Transverse colon (tissue), 4 donors: ENCODE measurements around the gene JUP. TPM values are rescaled to one million over a fixed set of nuclear protein-coding genes. Genes with fewer than 3 reads are reported as not detected.

Experiments
- DNase-seq: peaks from one replicate; pipeline ENCODE4 v3.0.0-alpha.2; 2019
- H3K27ac ChIP-seq, 4 donors: fragments of 200-600 bp; sonication (generic); 2 replicates each; pipeline ENCODE4 v1.5.1; 2016 to 2018; ENCODE audit warnings: inconsistent platforms in 4 of 4
- H3K27me3 ChIP-seq: fragments of 200-600 bp; sonication (generic); 2 replicates; pipeline ENCODE4 v1.5.1; 2017; ENCODE audit warnings: inconsistent platforms
- H3K36me3 ChIP-seq, 4 donors: fragments of 200-600 bp; sonication (generic); 2 replicates each; pipeline ENCODE4 v1.5.1; 2017 to 2019; ENCODE audit warnings: inconsistent platforms in 4 of 4
- H3K4me1 ChIP-seq, 4 donors: fragments of 200-600 bp; sonication (generic); 2 replicates each; pipeline ENCODE4 v1.5.1; 2017 to 2020; ENCODE audit warnings: inconsistent platforms in 4 of 4
- H3K4me3 ChIP-seq, 4 donors: fragments of 200-600 bp; sonication (generic); 1 replicate in 1 of 4; 2 replicates in 3 of 4; pipeline versions ENCODE4 v1.5.1 to v1.6.1; 2017 to 2019; ENCODE audit warnings: inconsistent platforms in 4 of 4
- H3K9me3 ChIP-seq, 2 donors: fragments of 200-600 bp; sonication (generic); 2 replicates each; pipeline ENCODE4 v1.5.1; 2017 to 2019; ENCODE audit warnings: inconsistent platforms in 2 of 2
- EP300 ChIP-seq: sonication (generic); formaldehyde crosslinking; IDR thresholded peaks from one replicate; pipeline ENCODE4 v1.6.1; 2017; ENCODE audit warnings: antibody characterized with exemption, low read depth
- POLR2A ChIP-seq: fragments of 450-650 bp; IDR thresholded peaks from one replicate; pipeline ENCODE4 v1.6.1; 2016; ENCODE audit warnings: antibody characterized with exemption, mild to moderate bottlenecking, moderate library complexity
- POLR2AphosphoS5 ChIP-seq, 3 donors: sonication (generic); formaldehyde crosslinking; IDR thresholded peaks; one replicate each; pipeline ENCODE4 v1.6.1; 2016; ENCODE audit warnings: antibody characterized with exemption in 3 of 3
- WGBS, 2 donors: methylation state at CpG; one replicate each; pipeline ENCODE4 v1.1.5; 2018; ENCODE audit warnings: low coverage in 1 of 2; 5-methylcytosine and 5-hydroxymethylcytosine counted together
- in situ Hi-C, 4 donors: fragments of 200-750 bp; cut with MboI; loops; one replicate each; pipeline versions ENCODE4 v1.15.0 to v1.15.1; 2017; ENCODE audit warnings: low sequenced_read_pairs in 3 of 4, low pct_ligation_motif_present in 1 of 4, low pct_unique_long_range_greater_than_20kb in 1 of 4
- intact Hi-C: fragments of 100-400 bp; cut with DNase I; formaldehyde crosslinking; loops from one replicate; pipeline ENCODE4 v1.15.1; 2023; ENCODE audit warnings: low total_unique reads
- total RNA-seq, 4 donors: library from RNA; depleted of rRNA; stranded (reverse); fragments of >200 nt; gene quantifications; one replicate each; pipeline ENCODE4 v1.1.0, GENCODE V29; 2016
- TF ChIP-seq, protein P1 (sequence below), 5 experiments: fragments of 200-600 bp in 3 of 5; fragments of 450-650 bp in 2 of 5; sonication (generic) in 3 of 5; IDR thresholded peaks; 1 replicate in 2 of 5; 2 replicates in 3 of 5; pipeline ENCODE4 v1.5.1; 2016 to 2017; ENCODE audit warnings: antibody characterized with exemption in 5 of 5, inconsistent platforms in 3 of 5, mild to moderate bottlenecking in 2 of 5, moderate library complexity in 1 of 5

The JUP gene
- total RNA-seq, 4 donors from 2014 or later: 396 to 595 (median 513) TPM

- no peaks in the 10 kb centered on the region for H3K27me3 ChIP-seq
- in situ Hi-C loops: no loop called here
- peaks cover 23 to 48% (median 34%) of the 10 kb centered on the region in 4 donors for H3K4me1 ChIP-seq
Measured at GRCh38 chr17:41796121-41796895, 9.8 kb upstream of the JUP start.

GRCh38 chr17:41794540-41794975 lies 8.0 kb upstream of the JUP start:
- H3K4me1 ChIP-seq: peaks cover 15 to 33% (median 22%) of the 10 kb centered on the region in 4 donors
- 78 to 86% methylated on average over 4 to 5 of the region's 5 CpGs for WGBS, 2 donors

More at GRCh38 chr17:41796121-41796895, 9.8 kb upstream of the JUP start:
- Histone ChIP-seq H3K9me3 (no peaks in the 10 kb centered on the region), H3K36me3 (no peaks in the 10 kb centered on the region), H3K27ac (no peak overlapping the region), H3K4me3 (no peak overlapping the region)
- DNase-seq: no peak
- TF ChIP-seq POLR2AphosphoS5 (IDR thresholded peaks at IDR 0.05): no peak
- no peak for TF ChIP-seq EP300
- TF ChIP-seq, protein P1, sequence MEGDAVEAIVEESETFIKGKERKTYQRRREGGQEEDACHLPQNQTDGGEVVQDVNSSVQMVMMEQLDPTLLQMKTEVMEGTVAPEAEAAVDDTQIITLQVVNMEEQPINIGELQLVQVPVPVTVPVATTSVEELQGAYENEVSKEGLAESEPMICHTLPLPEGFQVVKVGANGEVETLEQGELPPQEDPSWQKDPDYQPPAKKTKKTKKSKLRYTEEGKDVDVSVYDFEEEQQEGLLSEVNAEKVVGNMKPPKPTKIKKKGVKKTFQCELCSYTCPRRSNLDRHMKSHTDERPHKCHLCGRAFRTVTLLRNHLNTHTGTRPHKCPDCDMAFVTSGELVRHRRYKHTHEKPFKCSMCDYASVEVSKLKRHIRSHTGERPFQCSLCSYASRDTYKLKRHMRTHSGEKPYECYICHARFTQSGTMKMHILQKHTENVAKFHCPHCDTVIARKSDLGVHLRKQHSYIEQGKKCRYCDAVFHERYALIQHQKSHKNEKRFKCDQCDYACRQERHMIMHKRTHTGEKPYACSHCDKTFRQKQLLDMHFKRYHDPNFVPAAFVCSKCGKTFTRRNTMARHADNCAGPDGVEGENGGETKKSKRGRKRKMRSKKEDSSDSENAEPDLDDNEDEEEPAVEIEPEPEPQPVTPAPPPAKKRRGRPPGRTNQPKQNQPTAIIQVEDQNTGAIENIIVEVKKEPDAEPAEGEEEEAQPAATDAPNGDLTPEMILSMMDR (IDR thresholded peaks at IDR 0.05): no peak
- TF ChIP-seq POLR2A: no peak
- intact Hi-C loops: no loop called here
- 74 to 91% methylated on average over 3 to 10 of the region's 10 CpGs for WGBS, 2 donors

DNA sequence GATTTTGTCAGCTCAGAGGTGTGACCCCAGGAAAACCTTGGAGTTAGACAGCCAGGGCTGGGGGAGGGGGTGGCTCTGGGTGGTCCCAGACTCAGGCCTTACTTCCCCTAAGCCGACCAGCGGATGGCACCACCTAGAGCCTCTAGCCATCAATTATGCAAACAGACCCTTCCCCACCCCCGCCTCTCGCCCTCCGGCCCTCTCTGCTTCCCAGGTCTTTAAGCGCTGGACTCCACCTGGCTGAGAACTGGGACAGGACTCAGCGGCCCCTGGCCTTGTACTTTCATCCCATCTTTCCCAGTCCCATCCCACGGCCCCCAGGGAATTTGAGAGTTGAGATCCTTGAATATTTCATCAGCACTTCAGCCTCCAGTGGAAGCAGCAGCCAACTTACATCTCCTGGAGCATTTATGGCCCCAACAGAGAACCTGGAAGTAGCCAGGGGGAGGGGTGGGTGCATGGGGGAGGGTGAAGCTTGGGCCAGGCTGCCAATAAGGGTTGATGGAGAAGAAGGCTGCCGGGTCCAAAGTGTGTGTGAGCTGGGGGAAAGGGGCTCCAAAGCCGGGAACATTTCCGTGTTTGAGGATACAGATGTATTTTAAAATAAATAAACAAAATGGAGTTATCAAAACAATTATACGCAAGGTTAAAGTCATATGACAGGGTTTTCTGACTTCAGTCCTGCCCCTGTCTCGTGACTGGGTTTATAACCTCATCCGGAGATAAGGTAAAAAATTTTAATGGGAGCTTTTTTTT lies 7.5 kb upstream of the JUP start:
- no peak for TF ChIP-seq POLR2A
- TF ChIP-seq, protein P1 (IDR thresholded peaks at IDR 0.05): no peak
- TF ChIP-seq POLR2AphosphoS5 (IDR thresholded peaks at IDR 0.05): no peak
- TF ChIP-seq EP300: no peak
- intact Hi-C loops (no loop called here), in situ Hi-C loops (no loop called here)
- peak overlapping the region in 1 of 4 donors; percentile 1 for H3K4me3 ChIP-seq
- H3K36me3 ChIP-seq: no peaks in the 10 kb centered on the region
- H3K27me3 ChIP-seq: no peaks in the 10 kb centered on the region
- peaks cover 15 to 33% (median 22%) of the 10 kb centered on the region in 4 donors for H3K4me1 ChIP-seq
- 54 to 69% methylated on average over 6 to 12 of the region's 14 CpGs for WGBS, 2 donors
- H3K9me3 ChIP-seq: no peaks in the 10 kb centered on the region
- H3K27ac ChIP-seq: peak overlapping the region; percentile 76 to 82 (median 81)
- no peak for DNase-seq

More at GRCh38 chr17:41794540-41794975, 8.0 kb upstream of the JUP start:
- TF ChIP-seq POLR2A (no peak), EP300 (no peak), POLR2AphosphoS5 (IDR thresholded peaks at IDR 0.05) (no peak)
- Histone ChIP-seq H3K27ac (peak overlapping the region; percentile 76 to 82 (median 81)), H3K9me3 (no peaks in the 10 kb centered on the region), H3K36me3 (no peaks in the 10 kb centered on the region), H3K27me3 (no peaks in the 10 kb centered on the region), H3K4me3 (no peak overlapping the region)
- intact Hi-C loops: no loop called here
- DNase-seq: no peak
- in situ Hi-C loops: no loop called here

GRCh38 chr17:41792845-41793783 lies 6.6 kb upstream of the JUP start:
- peak; percentile 81 for DNase-seq
- no peaks in the 10 kb centered on the region for H3K36me3 ChIP-seq
- peak overlapping the region; percentile 76 to 82 (median 81) for H3K27ac ChIP-seq
- H3K4me3 ChIP-seq: peak overlapping the region in 1 of 4 donors; percentile 1
- no peaks in the 10 kb centered on the region for H3K9me3 ChIP-seq
- WGBS, 2 donors: 34 to 40% methylated on average over 2 to 22 of the region's 22 CpGs
- intact Hi-C loops (no loop called here), in situ Hi-C loops (no loop called here)
- TF ChIP-seq POLR2AphosphoS5 (IDR thresholded peaks at IDR 0.05): peak in 2 of 3 donors; percentile 48 to 72
- TF ChIP-seq, protein P1 (IDR thresholded peaks at IDR 0.05): no peak
- peak; percentile 65 for TF ChIP-seq POLR2A
- no peak for TF ChIP-seq EP300
- H3K4me1 ChIP-seq: peaks cover 15 to 33% (median 22%) of the 10 kb centered on the region in 4 donors
- no peaks in the 10 kb centered on the region for H3K27me3 ChIP-seq
